HEK293 (cell line): ENCODE data around the gene ING1.

Experiments used
- ZNF112 ChIP-seq: fragments of 450-650 bp; formaldehyde crosslinking; IDR thresholded peaks from 2 replicates; pipeline ENCODE4 v1.5.0; 2017; ENCODE audit warnings: missing biosample characterization, missing genetic modification characterization
- TF ChIP-seq, protein P1 (sequence below): fragments of 450-650 bp; formaldehyde crosslinking; IDR thresholded peaks from 2 replicates; pipeline ENCODE4 v1.5.1; 2016; ENCODE audit warnings: missing biosample characterization, missing genetic modification characterization
- TF ChIP-seq, protein P2 (sequence below): fragments of 450-650 bp; formaldehyde crosslinking; IDR thresholded peaks from 2 replicates; pipeline ENCODE4 v1.5.1; 2017; ENCODE audit warnings: missing biosample characterization, missing genetic modification characterization

DNA sequence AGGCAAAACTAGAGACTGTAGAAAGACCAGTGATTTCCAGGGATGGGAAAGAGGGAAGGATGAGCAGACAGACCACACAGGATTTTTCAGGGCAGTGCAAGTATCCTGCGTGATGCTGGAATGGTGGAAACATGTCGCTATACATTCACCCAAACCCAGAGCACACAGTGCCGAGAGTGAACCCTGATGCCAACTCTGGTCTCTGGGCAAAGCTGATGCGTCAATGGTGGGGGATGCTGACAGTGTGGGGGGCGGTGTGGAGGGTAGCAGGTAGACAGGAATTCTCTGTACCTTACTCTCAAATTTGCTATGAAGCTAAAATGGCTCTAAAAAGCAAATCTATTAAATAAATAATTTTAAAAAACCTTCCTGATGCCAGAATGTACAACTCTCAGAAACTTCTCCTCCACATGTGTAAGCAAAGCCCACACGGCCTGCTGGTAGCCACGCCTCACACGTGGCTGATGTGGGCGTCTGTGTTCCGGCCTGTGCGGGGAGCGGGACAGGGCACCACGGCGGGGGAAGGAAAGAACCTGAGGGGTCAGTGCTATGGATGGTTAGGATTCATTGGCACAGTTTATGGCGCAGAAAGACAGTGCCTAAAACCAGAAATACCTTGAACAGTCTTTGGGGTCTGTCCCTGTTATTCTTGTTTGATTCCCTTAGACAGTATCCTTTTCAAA, 31.5 kb upstream of the ING1 start:
- TF ChIP-seq, protein P1, sequence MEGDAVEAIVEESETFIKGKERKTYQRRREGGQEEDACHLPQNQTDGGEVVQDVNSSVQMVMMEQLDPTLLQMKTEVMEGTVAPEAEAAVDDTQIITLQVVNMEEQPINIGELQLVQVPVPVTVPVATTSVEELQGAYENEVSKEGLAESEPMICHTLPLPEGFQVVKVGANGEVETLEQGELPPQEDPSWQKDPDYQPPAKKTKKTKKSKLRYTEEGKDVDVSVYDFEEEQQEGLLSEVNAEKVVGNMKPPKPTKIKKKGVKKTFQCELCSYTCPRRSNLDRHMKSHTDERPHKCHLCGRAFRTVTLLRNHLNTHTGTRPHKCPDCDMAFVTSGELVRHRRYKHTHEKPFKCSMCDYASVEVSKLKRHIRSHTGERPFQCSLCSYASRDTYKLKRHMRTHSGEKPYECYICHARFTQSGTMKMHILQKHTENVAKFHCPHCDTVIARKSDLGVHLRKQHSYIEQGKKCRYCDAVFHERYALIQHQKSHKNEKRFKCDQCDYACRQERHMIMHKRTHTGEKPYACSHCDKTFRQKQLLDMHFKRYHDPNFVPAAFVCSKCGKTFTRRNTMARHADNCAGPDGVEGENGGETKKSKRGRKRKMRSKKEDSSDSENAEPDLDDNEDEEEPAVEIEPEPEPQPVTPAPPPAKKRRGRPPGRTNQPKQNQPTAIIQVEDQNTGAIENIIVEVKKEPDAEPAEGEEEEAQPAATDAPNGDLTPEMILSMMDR (tag by site-specific recombination): no peak
- TF ChIP-seq ZNF112: no peak
- TF ChIP-seq, protein P2, sequence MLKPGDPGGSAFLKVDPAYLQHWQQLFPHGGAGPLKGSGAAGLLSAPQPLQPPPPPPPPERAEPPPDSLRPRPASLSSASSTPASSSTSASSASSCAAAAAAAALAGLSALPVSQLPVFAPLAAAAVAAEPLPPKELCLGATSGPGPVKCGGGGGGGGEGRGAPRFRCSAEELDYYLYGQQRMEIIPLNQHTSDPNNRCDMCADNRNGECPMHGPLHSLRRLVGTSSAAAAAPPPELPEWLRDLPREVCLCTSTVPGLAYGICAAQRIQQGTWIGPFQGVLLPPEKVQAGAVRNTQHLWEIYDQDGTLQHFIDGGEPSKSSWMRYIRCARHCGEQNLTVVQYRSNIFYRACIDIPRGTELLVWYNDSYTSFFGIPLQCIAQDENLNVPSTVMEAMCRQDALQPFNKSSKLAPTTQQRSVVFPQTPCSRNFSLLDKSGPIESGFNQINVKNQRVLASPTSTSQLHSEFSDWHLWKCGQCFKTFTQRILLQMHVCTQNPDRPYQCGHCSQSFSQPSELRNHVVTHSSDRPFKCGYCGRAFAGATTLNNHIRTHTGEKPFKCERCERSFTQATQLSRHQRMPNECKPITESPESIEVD: no peak
